GM12801 (cell line): ENCODE results near the gene WDR18.

Source experiments
- TF ChIP-seq, protein P1 (sequence below): IDR thresholded peaks from one replicate; pipeline ENCODE4 v1.5.1; 2011; ENCODE audit warnings: control low read depth; ENCODE audit not compliant: insufficient read length; ENCODE audit errors: extremely low read depth

The WDR18 gene

GRCh38 chr19:958967-959855, 24.9 kb upstream of the WDR18 start:
- TF ChIP-seq, protein P1, sequence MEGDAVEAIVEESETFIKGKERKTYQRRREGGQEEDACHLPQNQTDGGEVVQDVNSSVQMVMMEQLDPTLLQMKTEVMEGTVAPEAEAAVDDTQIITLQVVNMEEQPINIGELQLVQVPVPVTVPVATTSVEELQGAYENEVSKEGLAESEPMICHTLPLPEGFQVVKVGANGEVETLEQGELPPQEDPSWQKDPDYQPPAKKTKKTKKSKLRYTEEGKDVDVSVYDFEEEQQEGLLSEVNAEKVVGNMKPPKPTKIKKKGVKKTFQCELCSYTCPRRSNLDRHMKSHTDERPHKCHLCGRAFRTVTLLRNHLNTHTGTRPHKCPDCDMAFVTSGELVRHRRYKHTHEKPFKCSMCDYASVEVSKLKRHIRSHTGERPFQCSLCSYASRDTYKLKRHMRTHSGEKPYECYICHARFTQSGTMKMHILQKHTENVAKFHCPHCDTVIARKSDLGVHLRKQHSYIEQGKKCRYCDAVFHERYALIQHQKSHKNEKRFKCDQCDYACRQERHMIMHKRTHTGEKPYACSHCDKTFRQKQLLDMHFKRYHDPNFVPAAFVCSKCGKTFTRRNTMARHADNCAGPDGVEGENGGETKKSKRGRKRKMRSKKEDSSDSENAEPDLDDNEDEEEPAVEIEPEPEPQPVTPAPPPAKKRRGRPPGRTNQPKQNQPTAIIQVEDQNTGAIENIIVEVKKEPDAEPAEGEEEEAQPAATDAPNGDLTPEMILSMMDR = no peak

- TF ChIP-seq, protein P1 = no peak
Measured at GRCh38 chr19:960020-960419, 24.1 kb upstream of the WDR18 start.

- TF ChIP-seq, protein P1 = no peak
Measured at GRCh38 chr19:960601-960938, 23.6 kb upstream of the WDR18 start.

- TF ChIP-seq, protein P1 = no peak
Measured at GRCh38 chr19:961866-962620, 22.1 kb upstream of the WDR18 start.

- TF ChIP-seq, protein P1 = no peak
Measured at GRCh38 chr19:962683-963400, 21.3 kb upstream of the WDR18 start.

- TF ChIP-seq, protein P1 = no peak
Measured at GRCh38 chr19:963486-963951, 20.6 kb upstream of the WDR18 start.

GRCh38 chr19:964116-964520, 20.0 kb upstream of the WDR18 start:
- TF ChIP-seq, protein P1 = no peak
